ENCODE data around the gene PCGF1.

PCGF1 gene

DNA sequence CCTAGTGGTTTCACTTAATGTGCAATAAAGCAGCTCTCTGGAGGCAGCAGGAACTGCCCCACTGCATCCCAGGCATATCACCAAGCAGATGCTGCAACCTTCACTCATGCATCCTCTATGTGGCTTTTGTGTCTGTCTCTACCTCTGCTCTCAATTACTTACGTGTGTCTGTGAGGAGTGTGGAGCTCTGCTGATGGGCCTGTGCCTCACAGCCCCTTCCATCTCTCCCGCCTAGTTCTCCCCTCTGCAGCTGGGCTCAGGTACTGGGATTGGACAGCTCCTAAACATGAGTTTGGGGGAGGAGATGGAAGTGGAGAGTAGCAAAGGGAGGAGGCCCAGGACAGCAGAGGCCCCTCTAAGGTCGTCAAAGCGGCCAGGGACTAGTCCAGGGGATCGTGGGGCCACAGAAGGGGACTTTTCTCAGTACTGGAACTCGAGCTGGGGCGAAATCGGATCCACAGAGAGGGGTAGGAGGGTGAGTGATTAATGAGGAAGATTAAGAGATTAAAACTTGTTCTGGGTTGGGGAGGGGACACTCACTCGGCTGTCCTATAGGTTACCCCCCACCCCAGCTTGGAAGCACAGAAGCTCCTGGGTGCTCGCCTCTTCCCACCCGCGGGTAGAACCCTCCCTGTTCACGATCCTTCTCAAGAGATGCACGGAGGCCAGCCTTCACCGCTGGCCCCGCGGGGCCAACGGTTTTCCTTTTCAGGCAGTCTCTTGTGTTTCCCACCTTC lies 6.0 kb downstream of the PCGF1 start:
- Histone ChIP-seq H3K27me3 (ENCODE audit: insufficient read depth, poor library complexity, severe bottlenecking) (peaks cover 60% of the 10 kb centered on the region), H3K27ac (replicated peaks) (no peak overlapping the region), H3K4me3 (replicated peaks; ENCODE audit: insufficient read depth, low read length) (no peak overlapping the region)
- TF ChIP-seq, protein P1, sequence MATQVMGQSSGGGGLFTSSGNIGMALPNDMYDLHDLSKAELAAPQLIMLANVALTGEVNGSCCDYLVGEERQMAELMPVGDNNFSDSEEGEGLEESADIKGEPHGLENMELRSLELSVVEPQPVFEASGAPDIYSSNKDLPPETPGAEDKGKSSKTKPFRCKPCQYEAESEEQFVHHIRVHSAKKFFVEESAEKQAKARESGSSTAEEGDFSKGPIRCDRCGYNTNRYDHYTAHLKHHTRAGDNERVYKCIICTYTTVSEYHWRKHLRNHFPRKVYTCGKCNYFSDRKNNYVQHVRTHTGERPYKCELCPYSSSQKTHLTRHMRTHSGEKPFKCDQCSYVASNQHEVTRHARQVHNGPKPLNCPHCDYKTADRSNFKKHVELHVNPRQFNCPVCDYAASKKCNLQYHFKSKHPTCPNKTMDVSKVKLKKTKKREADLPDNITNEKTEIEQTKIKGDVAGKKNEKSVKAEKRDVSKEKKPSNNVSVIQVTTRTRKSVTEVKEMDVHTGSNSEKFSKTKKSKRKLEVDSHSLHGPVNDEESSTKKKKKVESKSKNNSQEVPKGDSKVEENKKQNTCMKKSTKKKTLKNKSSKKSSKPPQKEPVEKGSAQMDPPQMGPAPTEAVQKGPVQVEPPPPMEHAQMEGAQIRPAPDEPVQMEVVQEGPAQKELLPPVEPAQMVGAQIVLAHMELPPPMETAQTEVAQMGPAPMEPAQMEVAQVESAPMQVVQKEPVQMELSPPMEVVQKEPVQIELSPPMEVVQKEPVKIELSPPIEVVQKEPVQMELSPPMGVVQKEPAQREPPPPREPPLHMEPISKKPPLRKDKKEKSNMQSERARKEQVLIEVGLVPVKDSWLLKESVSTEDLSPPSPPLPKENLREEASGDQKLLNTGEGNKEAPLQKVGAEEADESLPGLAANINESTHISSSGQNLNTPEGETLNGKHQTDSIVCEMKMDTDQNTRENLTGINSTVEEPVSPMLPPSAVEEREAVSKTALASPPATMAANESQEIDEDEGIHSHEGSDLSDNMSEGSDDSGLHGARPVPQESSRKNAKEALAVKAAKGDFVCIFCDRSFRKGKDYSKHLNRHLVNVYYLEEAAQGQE (IDR thresholded peaks at IDR 0.05; ENCODE audit: insufficient replicate concordance, low read depth): peak; percentile 68
- no peak for TF ChIP-seq POLR2AphosphoS5 (IDR thresholded peaks at IDR 0.05; ENCODE audit: low read depth)
- no peak for TF ChIP-seq GABPA (IDR thresholded peaks at IDR 0.05; ENCODE audit: low read depth)
- TF ChIP-seq, protein P2, sequence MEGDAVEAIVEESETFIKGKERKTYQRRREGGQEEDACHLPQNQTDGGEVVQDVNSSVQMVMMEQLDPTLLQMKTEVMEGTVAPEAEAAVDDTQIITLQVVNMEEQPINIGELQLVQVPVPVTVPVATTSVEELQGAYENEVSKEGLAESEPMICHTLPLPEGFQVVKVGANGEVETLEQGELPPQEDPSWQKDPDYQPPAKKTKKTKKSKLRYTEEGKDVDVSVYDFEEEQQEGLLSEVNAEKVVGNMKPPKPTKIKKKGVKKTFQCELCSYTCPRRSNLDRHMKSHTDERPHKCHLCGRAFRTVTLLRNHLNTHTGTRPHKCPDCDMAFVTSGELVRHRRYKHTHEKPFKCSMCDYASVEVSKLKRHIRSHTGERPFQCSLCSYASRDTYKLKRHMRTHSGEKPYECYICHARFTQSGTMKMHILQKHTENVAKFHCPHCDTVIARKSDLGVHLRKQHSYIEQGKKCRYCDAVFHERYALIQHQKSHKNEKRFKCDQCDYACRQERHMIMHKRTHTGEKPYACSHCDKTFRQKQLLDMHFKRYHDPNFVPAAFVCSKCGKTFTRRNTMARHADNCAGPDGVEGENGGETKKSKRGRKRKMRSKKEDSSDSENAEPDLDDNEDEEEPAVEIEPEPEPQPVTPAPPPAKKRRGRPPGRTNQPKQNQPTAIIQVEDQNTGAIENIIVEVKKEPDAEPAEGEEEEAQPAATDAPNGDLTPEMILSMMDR (IDR thresholded peaks at IDR 0.05; ENCODE audit: insufficient read depth, low read length): no peak
- no peak for TF ChIP-seq SPI1 (IDR thresholded peaks at IDR 0.05; ENCODE audit: borderline replicate concordance, low read depth)
- DNase-seq (ENCODE audit: low read depth in 1 of 2, low spot score in 1 of 2): no peak

DNA sequence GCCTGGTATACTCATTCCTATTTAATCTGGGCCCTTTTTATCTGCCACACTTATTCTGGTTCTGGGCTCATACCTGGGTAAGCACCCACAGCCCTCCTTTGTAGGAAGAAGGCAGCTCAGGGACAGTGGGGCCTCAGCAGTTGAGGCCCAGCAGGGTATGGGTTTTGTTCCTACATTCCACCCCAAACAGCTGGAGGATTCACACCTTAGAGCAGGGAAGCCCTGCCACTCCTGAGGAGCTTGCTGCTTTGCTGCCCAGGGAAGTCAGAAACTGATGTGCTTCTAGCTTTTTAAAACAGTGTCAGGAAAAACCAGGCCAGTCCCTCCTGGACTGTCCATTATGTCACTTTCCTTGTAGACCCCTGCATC lies 6.9 kb downstream of the PCGF1 start:
- DNase-seq (ENCODE audit: low read depth in 1 of 2, low spot score in 1 of 2): no peak
- no peak overlapping the region for H3K27ac ChIP-seq (replicated peaks)
- TF ChIP-seq, protein P2 (IDR thresholded peaks at IDR 0.05; ENCODE audit: insufficient read depth, low read length): no peak
- no peak for TF ChIP-seq SPI1 (IDR thresholded peaks at IDR 0.05; ENCODE audit: borderline replicate concordance, low read depth)
- H3K4me3 ChIP-seq (replicated peaks; ENCODE audit: insufficient read depth, low read length): no peak overlapping the region
- H3K27me3 ChIP-seq (ENCODE audit: insufficient read depth, poor library complexity, severe bottlenecking): peaks cover 60% of the 10 kb centered on the region

DNA sequence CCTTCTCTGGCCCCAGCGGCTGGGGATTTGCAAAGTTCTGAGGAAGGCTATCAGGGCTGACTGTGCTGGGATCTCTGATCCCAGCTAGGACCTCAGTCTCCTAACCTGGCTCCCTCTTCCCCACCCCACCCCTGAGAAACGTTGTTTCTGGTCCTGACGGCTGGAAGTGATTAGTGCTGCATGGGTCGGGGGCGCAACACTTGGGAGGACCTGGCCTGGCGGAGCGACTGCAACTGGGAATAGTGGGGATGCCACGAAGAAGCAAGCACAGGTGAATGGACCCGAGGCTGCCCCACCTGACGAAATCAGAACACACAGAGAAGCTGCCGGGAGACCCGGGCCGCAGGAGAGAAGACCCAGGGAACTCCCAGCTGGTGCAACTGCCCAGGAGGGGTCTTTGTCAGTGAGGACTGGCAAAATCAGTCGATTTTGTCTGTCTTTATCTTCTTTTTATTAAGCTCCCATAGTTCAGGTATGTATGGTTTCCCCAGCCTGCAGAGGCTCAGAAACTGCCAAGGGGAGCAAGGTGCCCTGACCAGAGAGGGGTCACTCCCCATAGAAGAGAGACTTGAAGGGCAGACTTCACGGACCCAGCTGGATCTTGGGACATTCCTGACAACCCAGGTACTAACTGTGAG lies 7.4 kb downstream of the PCGF1 start:
- Histone ChIP-seq H3K4me3 (replicated peaks; ENCODE audit: insufficient read depth, low read length) (no peak overlapping the region), H3K27me3 (ENCODE audit: insufficient read depth, poor library complexity, severe bottlenecking) (peaks cover 60% of the 10 kb centered on the region), H3K27ac (replicated peaks) (no peak overlapping the region)
- no peak for DNase-seq (ENCODE audit: low read depth in 1 of 2, low spot score in 1 of 2)
- TF ChIP-seq, protein P2 (IDR thresholded peaks at IDR 0.05; ENCODE audit: insufficient read depth, low read length): no peak
- TF ChIP-seq GABPA (IDR thresholded peaks at IDR 0.05; ENCODE audit: low read depth) (no peak), POLR2AphosphoS5 (IDR thresholded peaks at IDR 0.05; ENCODE audit: low read depth) (no peak), SPI1 (IDR thresholded peaks at IDR 0.05; ENCODE audit: borderline replicate concordance, low read depth) (no peak)
- TF ChIP-seq, protein P1 (IDR thresholded peaks at IDR 0.05; ENCODE audit: insufficient replicate concordance, low read depth): no peak

Measured in HL-60 (cell line).